Measurements from ENCODE around the gene ABCA9.

ABCA9 gene

DNA sequence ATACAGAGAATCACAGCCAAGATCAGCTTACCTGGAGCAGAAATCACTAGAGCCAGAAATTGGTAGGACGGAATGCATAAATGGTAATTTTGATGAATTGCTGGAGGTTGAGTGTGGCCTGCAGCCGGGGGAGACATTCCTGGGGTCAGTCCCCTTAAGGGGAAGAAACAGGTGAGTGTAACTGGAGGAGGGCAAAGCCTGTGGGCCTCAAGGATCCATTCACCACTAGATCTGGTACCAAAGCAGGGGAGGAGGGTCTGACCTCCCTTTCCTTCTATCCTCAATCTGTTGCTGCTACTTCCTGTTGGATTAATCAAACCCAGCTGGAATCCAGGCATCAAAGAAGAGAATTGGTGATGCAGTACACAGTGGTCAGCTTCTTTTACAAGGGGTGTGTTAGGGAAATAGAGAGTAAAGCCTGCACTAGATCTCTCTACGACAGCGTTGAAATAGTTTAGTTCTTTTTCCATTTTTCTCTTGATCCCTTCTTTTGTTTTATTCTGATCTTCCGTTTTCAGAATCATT is 8.6 kb upstream of the ABCA9 start:
- H3K4me3 ChIP-seq (ENCODE audit: low read depth, low read length): no peak overlapping the region
- TF ChIP-seq, protein P1, sequence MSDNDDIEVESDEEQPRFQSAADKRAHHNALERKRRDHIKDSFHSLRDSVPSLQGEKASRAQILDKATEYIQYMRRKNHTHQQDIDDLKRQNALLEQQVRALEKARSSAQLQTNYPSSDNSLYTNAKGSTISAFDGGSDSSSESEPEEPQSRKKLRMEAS (IDR thresholded peaks at IDR 0.05; ENCODE audit: low read depth, low read length): no peak
- TF ChIP-seq, protein P2, sequence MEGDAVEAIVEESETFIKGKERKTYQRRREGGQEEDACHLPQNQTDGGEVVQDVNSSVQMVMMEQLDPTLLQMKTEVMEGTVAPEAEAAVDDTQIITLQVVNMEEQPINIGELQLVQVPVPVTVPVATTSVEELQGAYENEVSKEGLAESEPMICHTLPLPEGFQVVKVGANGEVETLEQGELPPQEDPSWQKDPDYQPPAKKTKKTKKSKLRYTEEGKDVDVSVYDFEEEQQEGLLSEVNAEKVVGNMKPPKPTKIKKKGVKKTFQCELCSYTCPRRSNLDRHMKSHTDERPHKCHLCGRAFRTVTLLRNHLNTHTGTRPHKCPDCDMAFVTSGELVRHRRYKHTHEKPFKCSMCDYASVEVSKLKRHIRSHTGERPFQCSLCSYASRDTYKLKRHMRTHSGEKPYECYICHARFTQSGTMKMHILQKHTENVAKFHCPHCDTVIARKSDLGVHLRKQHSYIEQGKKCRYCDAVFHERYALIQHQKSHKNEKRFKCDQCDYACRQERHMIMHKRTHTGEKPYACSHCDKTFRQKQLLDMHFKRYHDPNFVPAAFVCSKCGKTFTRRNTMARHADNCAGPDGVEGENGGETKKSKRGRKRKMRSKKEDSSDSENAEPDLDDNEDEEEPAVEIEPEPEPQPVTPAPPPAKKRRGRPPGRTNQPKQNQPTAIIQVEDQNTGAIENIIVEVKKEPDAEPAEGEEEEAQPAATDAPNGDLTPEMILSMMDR (IDR thresholded peaks at IDR 0.05; ENCODE audit: low read depth, low read length): no peak
- TF ChIP-seq MYC (IDR thresholded peaks at IDR 0.05; ENCODE audit: low read depth, low read length) (no peak), POLR2A (IDR thresholded peaks at IDR 0.05; ENCODE audit: extremely low read depth, insufficient read length) (no peak)
- no peak for DNase-seq (ENCODE audit: low read depth)

DNA sequence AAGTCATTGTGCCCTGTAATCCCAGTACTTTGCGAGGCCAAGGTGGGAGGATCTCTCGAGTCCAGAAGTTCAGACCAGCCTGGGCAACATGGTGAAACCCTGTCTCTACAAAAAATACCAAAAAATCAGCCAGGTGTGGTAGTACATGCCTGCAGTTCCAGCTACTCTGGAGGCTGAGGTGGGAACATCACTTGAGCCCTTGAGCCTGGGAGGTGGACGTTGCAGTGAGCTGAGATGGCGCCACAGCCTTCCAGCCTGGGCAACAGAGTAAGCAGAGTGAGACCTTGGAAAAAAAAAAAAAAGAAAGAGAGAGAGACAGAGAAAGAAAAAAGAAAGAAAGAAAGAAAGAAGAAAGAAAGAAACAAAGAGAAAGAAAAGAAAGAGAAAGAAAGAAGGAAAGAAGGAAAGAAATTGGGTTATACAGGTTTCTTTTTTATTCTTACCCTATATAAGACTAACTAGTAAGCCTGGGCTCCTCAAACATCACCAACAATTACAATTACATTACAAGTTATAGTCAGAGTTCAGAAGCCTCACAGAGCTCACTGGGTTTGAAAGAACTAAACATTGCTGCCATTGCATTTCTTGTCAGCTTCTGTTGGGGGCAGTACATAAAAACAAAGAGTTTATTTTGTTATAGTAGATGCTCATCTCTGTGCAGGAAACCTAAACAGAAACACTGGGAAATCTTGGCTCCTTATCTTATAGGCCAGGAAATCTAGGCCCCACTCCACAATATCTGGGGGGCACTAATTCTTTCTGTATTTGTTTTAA is 6.7 kb upstream of the ABCA9 start:
- DNase-seq (ENCODE audit: low read depth): no peak
- H3K4me3 ChIP-seq (ENCODE audit: low read depth, low read length): no peak overlapping the region
- TF ChIP-seq, protein P2 (IDR thresholded peaks at IDR 0.05; ENCODE audit: low read depth, low read length): no peak
- TF ChIP-seq, protein P1 (IDR thresholded peaks at IDR 0.05; ENCODE audit: low read depth, low read length): no peak
- TF ChIP-seq POLR2A (IDR thresholded peaks at IDR 0.05; ENCODE audit: extremely low read depth, insufficient read length): no peak
- no peak for TF ChIP-seq MYC (IDR thresholded peaks at IDR 0.05; ENCODE audit: low read depth, low read length)

DNA sequence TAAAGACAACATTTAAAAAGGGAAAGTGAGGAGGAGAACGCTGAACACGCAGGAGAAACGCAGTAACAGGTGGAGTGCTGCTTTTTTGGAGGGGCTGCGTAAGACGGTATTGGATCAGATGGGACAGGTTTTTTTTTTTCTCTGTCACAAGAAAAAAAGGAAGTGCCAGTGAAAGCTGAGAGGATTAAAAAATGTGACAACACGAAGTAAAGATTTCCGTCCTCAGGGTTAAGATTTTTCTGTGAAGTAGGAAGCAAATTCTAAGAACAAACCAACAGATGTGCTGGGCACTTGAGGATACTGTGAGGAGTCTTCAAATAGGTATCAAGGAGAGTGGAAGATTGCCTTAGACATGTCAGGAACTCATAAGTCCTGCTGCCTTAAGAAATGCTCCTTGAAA is 5.8 kb upstream of the ABCA9 start:
- DNase-seq (ENCODE audit: low read depth): no peak
- TF ChIP-seq MYC (IDR thresholded peaks at IDR 0.05; ENCODE audit: low read depth, low read length): no peak
- no peak for TF ChIP-seq POLR2A (IDR thresholded peaks at IDR 0.05; ENCODE audit: extremely low read depth, insufficient read length)
- TF ChIP-seq, protein P2 (IDR thresholded peaks at IDR 0.05; ENCODE audit: low read depth, low read length): no peak
- TF ChIP-seq, protein P1 (IDR thresholded peaks at IDR 0.05; ENCODE audit: low read depth, low read length): no peak
- H3K4me3 ChIP-seq (ENCODE audit: low read depth, low read length): no peak overlapping the region

DNA sequence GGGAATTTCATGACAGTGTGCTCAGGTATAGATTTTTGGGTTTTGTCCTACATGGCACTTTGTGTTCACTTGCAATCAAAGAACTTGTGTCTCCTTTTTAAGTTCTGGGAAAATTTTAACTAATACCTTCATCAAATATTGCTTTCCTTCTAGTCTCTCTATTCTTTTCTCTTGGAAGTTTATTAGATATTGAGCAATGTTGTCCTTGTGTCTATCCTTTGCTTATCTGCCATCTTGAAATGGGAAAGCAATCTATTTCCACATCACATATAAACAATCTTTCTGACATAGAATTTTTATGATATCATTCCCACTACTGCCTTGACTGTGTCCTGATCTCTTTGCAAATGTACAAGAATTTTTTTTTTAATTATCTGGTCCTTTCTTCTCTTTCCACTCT is 4.4 kb upstream of the ABCA9 start:
- H3K4me3 ChIP-seq (ENCODE audit: low read depth, low read length): no peak overlapping the region
- TF ChIP-seq POLR2A (IDR thresholded peaks at IDR 0.05; ENCODE audit: extremely low read depth, insufficient read length): no peak
- TF ChIP-seq, protein P1 (IDR thresholded peaks at IDR 0.05; ENCODE audit: low read depth, low read length): no peak
- TF ChIP-seq, protein P2 (IDR thresholded peaks at IDR 0.05; ENCODE audit: low read depth, low read length): no peak
- TF ChIP-seq MYC (IDR thresholded peaks at IDR 0.05; ENCODE audit: low read depth, low read length): no peak
- no peak for DNase-seq (ENCODE audit: low read depth)

DNA sequence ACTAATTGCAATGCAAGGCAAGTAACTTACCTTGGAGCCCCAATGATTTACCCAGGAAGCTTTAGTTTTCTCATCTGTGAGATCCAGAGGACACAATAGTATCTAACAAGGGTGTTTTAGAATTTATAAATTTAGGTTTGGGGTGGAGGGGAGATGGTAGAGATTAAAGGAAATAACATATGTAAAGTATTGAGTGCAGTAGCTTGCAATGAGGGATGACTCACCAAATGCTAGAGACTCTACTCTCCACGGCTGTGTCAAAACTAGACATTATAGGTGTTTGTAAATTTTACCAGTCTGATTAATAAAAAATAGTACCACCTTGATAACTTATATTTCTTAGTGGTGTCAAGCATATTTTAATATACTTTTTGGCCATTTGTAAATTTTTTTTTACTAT is 3.7 kb upstream of the ABCA9 start:
- TF ChIP-seq, protein P2 (IDR thresholded peaks at IDR 0.05; ENCODE audit: low read depth, low read length): no peak
- TF ChIP-seq POLR2A (IDR thresholded peaks at IDR 0.05; ENCODE audit: extremely low read depth, insufficient read length): no peak
- TF ChIP-seq MYC (IDR thresholded peaks at IDR 0.05; ENCODE audit: low read depth, low read length): no peak
- TF ChIP-seq, protein P1 (IDR thresholded peaks at IDR 0.05; ENCODE audit: low read depth, low read length): no peak
- H3K4me3 ChIP-seq (ENCODE audit: low read depth, low read length): no peak overlapping the region
- no peak for DNase-seq (ENCODE audit: low read depth)

All from NB4 (cell line).